ENCODE data around the gene FAM222B. TPM values are rescaled to one million over a fixed set of nuclear protein-coding genes. Genes with fewer than 3 reads are reported as not detected.

The FAM222B gene
- polyA plus RNA-seq, 1 donor from 2014 or later, result 6.4 TPM

DNA sequence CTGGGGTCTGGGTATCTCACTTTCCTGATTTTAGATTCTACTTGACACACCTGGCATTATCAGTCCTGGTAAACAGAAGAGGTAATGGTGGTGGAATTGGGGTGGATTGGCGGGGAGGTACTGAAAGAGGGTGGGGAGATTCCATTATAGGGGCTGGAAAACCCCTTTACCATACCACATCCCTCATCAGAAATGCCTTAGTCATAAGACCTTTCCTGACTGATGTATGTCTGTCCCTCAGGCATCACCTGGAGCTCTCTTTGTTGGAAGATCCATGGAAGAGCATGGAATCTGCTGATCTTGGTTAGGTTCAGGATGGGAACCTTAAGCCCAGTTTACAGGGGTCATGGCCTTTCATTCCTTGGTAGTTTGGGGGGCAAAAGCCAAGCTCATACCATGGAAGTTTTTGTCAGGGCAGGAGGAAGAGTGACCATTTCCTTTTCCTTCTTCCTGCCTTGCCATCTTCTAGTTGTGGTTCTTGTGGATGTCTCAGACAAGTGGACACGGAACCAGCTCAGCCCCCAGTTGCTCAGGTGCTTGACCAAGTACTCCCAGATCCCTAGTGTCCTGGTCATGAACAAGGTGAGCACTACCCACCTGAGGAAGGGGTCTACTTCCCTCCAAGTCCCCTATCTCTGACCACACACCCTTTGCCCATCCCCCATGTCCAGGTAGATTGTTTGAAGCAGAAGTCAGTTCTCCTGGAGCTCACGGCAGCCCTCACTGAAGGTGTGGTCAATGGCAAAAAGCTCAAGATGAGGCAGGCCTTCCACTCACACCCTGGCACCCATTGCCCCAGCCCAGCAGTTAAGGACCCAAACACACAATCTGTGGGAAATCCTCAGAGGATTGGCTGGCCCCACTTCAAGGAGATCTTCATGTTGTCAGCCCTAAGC, 15.6 kb upstream of the FAM222B start:
- Histone ChIP-seq H3K27me3 (ENCODE audit: insufficient read depth, low read depth, low read length) (no peaks in the 10 kb centered on the region), H3K79me2 (replicated peaks; ENCODE audit: insufficient read depth, low read length) (peaks cover 8% of the 10 kb centered on the region), H3K9me3 (ENCODE audit: low read length) (no peaks in the 10 kb centered on the region), H3F3A (ENCODE audit: insufficient read depth, low read length, poor library complexity, severe bottlenecking) (no peaks in the 10 kb centered on the region), H4K20me1 (ENCODE audit: insufficient read depth) (no peaks in the 10 kb centered on the region), H2AFZ (ENCODE audit: low read depth, low read length) (no peak overlapping the region), H3K9me2 (ENCODE audit: insufficient read depth, low read length) (no peaks in the 10 kb centered on the region), H3K27ac (ENCODE audit: low read length) (no peak overlapping the region), H3K4me3 (ENCODE audit: low read length) (no peak overlapping the region), H3K36me3 (ENCODE audit: insufficient read depth, low read length) (no peaks in the 10 kb centered on the region), H3K4me2 (ENCODE audit: low read length) (no peak overlapping the region), H3K9ac (ENCODE audit: low read length) (no peak overlapping the region)
- TF ChIP-seq RAD21 (conservative IDR thresholded peaks at IDR 0.05) (no peak), SMC3 (conservative IDR thresholded peaks at IDR 0.05; ENCODE audit: poor library complexity) (no peak), EP300 (conservative IDR thresholded peaks at IDR 0.05; ENCODE audit: poor library complexity, severe bottlenecking) (no peak), EZH2 (IDR thresholded peaks at IDR 0.05; ENCODE audit: borderline replicate concordance, insufficient read depth, low read length, poor library complexity, severe bottlenecking) (no peak), TAF1 (IDR thresholded peaks at IDR 0.05; ENCODE audit: low read depth) (no peak), MXI1 (conservative IDR thresholded peaks at IDR 0.05; ENCODE audit: poor library complexity, severe bottlenecking) (no peak), POLR2AphosphoS5 (IDR thresholded peaks at IDR 0.05) (no peak)
- TF ChIP-seq, protein P1, sequence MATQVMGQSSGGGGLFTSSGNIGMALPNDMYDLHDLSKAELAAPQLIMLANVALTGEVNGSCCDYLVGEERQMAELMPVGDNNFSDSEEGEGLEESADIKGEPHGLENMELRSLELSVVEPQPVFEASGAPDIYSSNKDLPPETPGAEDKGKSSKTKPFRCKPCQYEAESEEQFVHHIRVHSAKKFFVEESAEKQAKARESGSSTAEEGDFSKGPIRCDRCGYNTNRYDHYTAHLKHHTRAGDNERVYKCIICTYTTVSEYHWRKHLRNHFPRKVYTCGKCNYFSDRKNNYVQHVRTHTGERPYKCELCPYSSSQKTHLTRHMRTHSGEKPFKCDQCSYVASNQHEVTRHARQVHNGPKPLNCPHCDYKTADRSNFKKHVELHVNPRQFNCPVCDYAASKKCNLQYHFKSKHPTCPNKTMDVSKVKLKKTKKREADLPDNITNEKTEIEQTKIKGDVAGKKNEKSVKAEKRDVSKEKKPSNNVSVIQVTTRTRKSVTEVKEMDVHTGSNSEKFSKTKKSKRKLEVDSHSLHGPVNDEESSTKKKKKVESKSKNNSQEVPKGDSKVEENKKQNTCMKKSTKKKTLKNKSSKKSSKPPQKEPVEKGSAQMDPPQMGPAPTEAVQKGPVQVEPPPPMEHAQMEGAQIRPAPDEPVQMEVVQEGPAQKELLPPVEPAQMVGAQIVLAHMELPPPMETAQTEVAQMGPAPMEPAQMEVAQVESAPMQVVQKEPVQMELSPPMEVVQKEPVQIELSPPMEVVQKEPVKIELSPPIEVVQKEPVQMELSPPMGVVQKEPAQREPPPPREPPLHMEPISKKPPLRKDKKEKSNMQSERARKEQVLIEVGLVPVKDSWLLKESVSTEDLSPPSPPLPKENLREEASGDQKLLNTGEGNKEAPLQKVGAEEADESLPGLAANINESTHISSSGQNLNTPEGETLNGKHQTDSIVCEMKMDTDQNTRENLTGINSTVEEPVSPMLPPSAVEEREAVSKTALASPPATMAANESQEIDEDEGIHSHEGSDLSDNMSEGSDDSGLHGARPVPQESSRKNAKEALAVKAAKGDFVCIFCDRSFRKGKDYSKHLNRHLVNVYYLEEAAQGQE (IDR thresholded peaks at IDR 0.05; ENCODE audit: borderline replicate concordance), result no peak
- TF ChIP-seq, protein P2, sequence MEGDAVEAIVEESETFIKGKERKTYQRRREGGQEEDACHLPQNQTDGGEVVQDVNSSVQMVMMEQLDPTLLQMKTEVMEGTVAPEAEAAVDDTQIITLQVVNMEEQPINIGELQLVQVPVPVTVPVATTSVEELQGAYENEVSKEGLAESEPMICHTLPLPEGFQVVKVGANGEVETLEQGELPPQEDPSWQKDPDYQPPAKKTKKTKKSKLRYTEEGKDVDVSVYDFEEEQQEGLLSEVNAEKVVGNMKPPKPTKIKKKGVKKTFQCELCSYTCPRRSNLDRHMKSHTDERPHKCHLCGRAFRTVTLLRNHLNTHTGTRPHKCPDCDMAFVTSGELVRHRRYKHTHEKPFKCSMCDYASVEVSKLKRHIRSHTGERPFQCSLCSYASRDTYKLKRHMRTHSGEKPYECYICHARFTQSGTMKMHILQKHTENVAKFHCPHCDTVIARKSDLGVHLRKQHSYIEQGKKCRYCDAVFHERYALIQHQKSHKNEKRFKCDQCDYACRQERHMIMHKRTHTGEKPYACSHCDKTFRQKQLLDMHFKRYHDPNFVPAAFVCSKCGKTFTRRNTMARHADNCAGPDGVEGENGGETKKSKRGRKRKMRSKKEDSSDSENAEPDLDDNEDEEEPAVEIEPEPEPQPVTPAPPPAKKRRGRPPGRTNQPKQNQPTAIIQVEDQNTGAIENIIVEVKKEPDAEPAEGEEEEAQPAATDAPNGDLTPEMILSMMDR (IDR thresholded peaks at IDR 0.05; ENCODE audit: poor library complexity, severe bottlenecking), result no peak

DNA sequence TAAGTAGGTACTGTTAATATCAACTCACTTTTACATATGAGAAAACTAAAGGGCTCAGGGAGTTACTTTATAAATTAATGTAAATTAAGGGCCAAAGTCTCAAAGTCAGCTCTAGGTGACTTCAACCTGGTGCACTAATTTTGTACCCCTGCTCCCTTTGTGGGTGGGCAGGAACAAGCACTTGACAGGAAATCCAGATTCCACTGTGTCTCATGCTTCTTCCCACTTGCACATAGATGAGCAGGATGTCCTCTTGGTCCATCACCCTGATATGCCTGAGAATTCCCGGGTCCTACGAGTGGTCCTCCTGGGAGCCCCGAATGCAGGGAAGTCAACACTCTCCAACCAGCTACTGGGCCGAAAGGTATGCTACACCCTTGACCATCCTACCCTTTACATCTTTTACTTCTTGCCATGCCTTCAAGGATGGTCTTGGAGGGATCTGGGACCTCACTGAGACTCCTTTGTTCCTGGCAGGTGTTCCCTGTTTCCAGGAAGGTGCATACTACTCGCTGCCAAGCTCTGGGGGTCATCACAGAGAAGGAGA, 13.5 kb upstream of the FAM222B start:
- no peaks in the 10 kb centered on the region for H3K9me2 ChIP-seq (ENCODE audit: insufficient read depth, low read length)
- H3K4me3 ChIP-seq (ENCODE audit: low read length), result peak overlapping the region; percentile 80
- H3K27me3 ChIP-seq (ENCODE audit: insufficient read depth, low read depth, low read length), result no peaks in the 10 kb centered on the region
- H4K20me1 ChIP-seq (ENCODE audit: insufficient read depth), result no peaks in the 10 kb centered on the region
- no peak overlapping the region for H3K27ac ChIP-seq (ENCODE audit: low read length)
- peak overlapping the region; percentile 99 for H3K4me2 ChIP-seq (ENCODE audit: low read length)
- TF ChIP-seq EP300 (conservative IDR thresholded peaks at IDR 0.05; ENCODE audit: poor library complexity, severe bottlenecking) (no peak), POLR2AphosphoS5 (IDR thresholded peaks at IDR 0.05) (no peak), MXI1 (conservative IDR thresholded peaks at IDR 0.05; ENCODE audit: poor library complexity, severe bottlenecking) (no peak), TAF1 (IDR thresholded peaks at IDR 0.05; ENCODE audit: low read depth) (no peak), SMC3 (conservative IDR thresholded peaks at IDR 0.05; ENCODE audit: poor library complexity) (no peak), EZH2 (IDR thresholded peaks at IDR 0.05; ENCODE audit: borderline replicate concordance, insufficient read depth, low read length, poor library complexity, severe bottlenecking) (no peak), RAD21 (conservative IDR thresholded peaks at IDR 0.05) (no peak)
- TF ChIP-seq, protein P2 (IDR thresholded peaks at IDR 0.05; ENCODE audit: poor library complexity, severe bottlenecking), result no peak
- TF ChIP-seq, protein P1 (IDR thresholded peaks at IDR 0.05; ENCODE audit: borderline replicate concordance), result no peak
- H3K9me3 ChIP-seq (ENCODE audit: low read length), result no peaks in the 10 kb centered on the region
- no peaks in the 10 kb centered on the region for H3K36me3 ChIP-seq (ENCODE audit: insufficient read depth, low read length)
- H3F3A ChIP-seq (ENCODE audit: insufficient read depth, low read length, poor library complexity, severe bottlenecking), result no peaks in the 10 kb centered on the region
- H2AFZ ChIP-seq (ENCODE audit: low read depth, low read length), result no peak overlapping the region
- H3K79me2 ChIP-seq (replicated peaks; ENCODE audit: insufficient read depth, low read length), result peaks cover 8% of the 10 kb centered on the region
- peak overlapping the region; percentile 77 for H3K9ac ChIP-seq (ENCODE audit: low read length)
